Neural cell (in vitro differentiated cells): ENCODE measurements around the gene GNAL. TPM values are rescaled to one million over a fixed set of nuclear protein-coding genes. Genes with fewer than 3 reads are reported as not detected.

Source experiments
- H2AFZ ChIP-seq: fragments of 200-600, 300-800 bp; sonication (generic), shearing (Covaris generic); 2 replicates; pipeline ENCODE4 v1.6.0; 2014; ENCODE audit warnings: low read depth, mild to moderate bottlenecking, antibody characterized with exemption, low read length, moderate library complexity
- H3F3A ChIP-seq: fragments of 200-600 bp; shearing (Covaris generic); 2 replicates; pipeline ENCODE4 v1.6.1; 2016; ENCODE audit warnings: mild to moderate bottlenecking, moderate library complexity, mixed read lengths, antibody characterized with exemption, low read length; ENCODE audit not compliant: insufficient read depth, poor library complexity, severe bottlenecking
- H3K27ac ChIP-seq: fragments of 200-600, 300-800 bp; sonication (generic), shearing (Covaris generic); 2 replicates; pipeline ENCODE4 v1.5.1; 2014; ENCODE audit warnings: mild to moderate bottlenecking, low read length, moderate library complexity
- H3K27me3 ChIP-seq: fragments of 300-800, 200-600 bp; sonication (generic), shearing (Covaris generic); 2 replicates; pipeline ENCODE4 v1.6.0; 2014; ENCODE audit warnings: mild to moderate bottlenecking, low read depth, low read length, moderate library complexity; ENCODE audit not compliant: insufficient read depth
- H3K36me3 ChIP-seq: fragments of 300-800, 200-600 bp; sonication (generic), shearing (Covaris generic); 2 replicates; pipeline ENCODE4 v1.5.1; 2014; ENCODE audit warnings: mild to moderate bottlenecking, antibody characterized with exemption, low read length, moderate library complexity; ENCODE audit not compliant: insufficient read depth
- H3K4me2 ChIP-seq: fragments of 300-800, 200-600 bp; sonication (generic), shearing (Covaris generic); 2 replicates; pipeline ENCODE4 v1.6.0; 2014; ENCODE audit warnings: mild to moderate bottlenecking, low read length
- H3K4me3 ChIP-seq: fragments of 300-800, 200-600 bp; sonication (generic), shearing (Covaris generic); 2 replicates; pipeline ENCODE4 v1.5.1; 2014; ENCODE audit warnings: mild to moderate bottlenecking, low read length, moderate library complexity
- H3K79me2 ChIP-seq: fragments of 200-600 bp; shearing (Covaris generic); replicated peaks from 2 replicates; pipeline ENCODE4 v1.6.0; 2014; ENCODE audit warnings: mild to moderate bottlenecking, low read length, moderate library complexity; ENCODE audit not compliant: insufficient read depth
- H3K9ac ChIP-seq: fragments of 300-800, 200-600 bp; sonication (generic), shearing (Covaris generic); 2 replicates; pipeline ENCODE4 v1.6.1; 2016; ENCODE audit warnings: mild to moderate bottlenecking, low read length, mixed read lengths
- H3K9me2 ChIP-seq: fragments of 200-600 bp; shearing (Covaris generic); 2 replicates; pipeline ENCODE4 v1.6.1; 2016; ENCODE audit warnings: mild to moderate bottlenecking, low read length, mixed read lengths; ENCODE audit not compliant: insufficient read depth
- H3K9me3 ChIP-seq: fragments of 200-600, 300-800 bp; sonication (generic), shearing (Covaris generic); 2 replicates; pipeline ENCODE4 v1.6.1; 2016; ENCODE audit warnings: mild to moderate bottlenecking, mixed run types, low read length, moderate library complexity, mixed read lengths
- H4K20me1 ChIP-seq: fragments of 200-600 bp; shearing (Covaris generic); 2 replicates; pipeline ENCODE4 v1.6.1; 2016; ENCODE audit warnings: mild to moderate bottlenecking, mixed run types; ENCODE audit not compliant: insufficient read depth
- EP300 ChIP-seq: fragments of 450-650 bp; conservative IDR thresholded peaks from 2 replicates; pipeline ENCODE4 v1.6.1; 2014; ENCODE audit warnings: antibody characterized with exemption, mild to moderate bottlenecking, moderate library complexity; ENCODE audit not compliant: poor library complexity, severe bottlenecking
- EZH2 ChIP-seq: fragments of 200-600, 300-800 bp; shearing (Covaris generic), sonication (generic); IDR thresholded peaks from 2 replicates; pipeline ENCODE4 v1.6.1; 2014; ENCODE audit warnings: antibody characterized with exemption, low read length, borderline replicate concordance, mild to moderate bottlenecking; ENCODE audit not compliant: insufficient read depth, poor library complexity, severe bottlenecking
- MXI1 ChIP-seq: fragments of 450-650 bp; conservative IDR thresholded peaks from 2 replicates; pipeline ENCODE4 v1.6.1; 2014; ENCODE audit warnings: antibody characterized with exemption, mild to moderate bottlenecking; ENCODE audit not compliant: poor library complexity, severe bottlenecking
- POLR2AphosphoS5 ChIP-seq: IDR thresholded peaks from 2 replicates; pipeline ENCODE4 v1.6.1; 2012
- RAD21 ChIP-seq: fragments of 450-650 bp; conservative IDR thresholded peaks from 2 replicates; pipeline ENCODE4 v1.6.1; 2014; ENCODE audit warnings: antibody characterized with exemption, mild to moderate bottlenecking, moderate library complexity
- SMC3 ChIP-seq: fragments of 450-650 bp; conservative IDR thresholded peaks from 2 replicates; pipeline ENCODE4 v1.6.1; 2014; ENCODE audit warnings: antibody characterized with exemption, mild to moderate bottlenecking, moderate library complexity; ENCODE audit not compliant: poor library complexity
- TAF1 ChIP-seq: IDR thresholded peaks from 2 replicates; pipeline ENCODE4 v1.6.1; 2012; ENCODE audit warnings: low read depth
- polyA plus RNA-seq: library from polyadenylated mRNA; depleted of rRNA; stranded (reverse); fragments of >200 nt; gene quantifications from 2 replicates; pipeline ENCODE4 v1.2.3, GENCODE V29; 2014
- TF ChIP-seq, protein P1 (sequence below): fragments of 450-650 bp; IDR thresholded peaks from 2 replicates; pipeline ENCODE4 v1.5.1; 2014; ENCODE audit warnings: antibody characterized with exemption, mild to moderate bottlenecking, moderate library complexity; ENCODE audit not compliant: poor library complexity, severe bottlenecking
- TF ChIP-seq, protein P2 (sequence below): IDR thresholded peaks from 2 replicates; pipeline ENCODE4 v1.6.1; 2012; ENCODE audit warnings: borderline replicate concordance

The GNAL gene
- polyA plus RNA-seq, 1 donor from 2014 or later, result 16.7 TPM

DNA sequence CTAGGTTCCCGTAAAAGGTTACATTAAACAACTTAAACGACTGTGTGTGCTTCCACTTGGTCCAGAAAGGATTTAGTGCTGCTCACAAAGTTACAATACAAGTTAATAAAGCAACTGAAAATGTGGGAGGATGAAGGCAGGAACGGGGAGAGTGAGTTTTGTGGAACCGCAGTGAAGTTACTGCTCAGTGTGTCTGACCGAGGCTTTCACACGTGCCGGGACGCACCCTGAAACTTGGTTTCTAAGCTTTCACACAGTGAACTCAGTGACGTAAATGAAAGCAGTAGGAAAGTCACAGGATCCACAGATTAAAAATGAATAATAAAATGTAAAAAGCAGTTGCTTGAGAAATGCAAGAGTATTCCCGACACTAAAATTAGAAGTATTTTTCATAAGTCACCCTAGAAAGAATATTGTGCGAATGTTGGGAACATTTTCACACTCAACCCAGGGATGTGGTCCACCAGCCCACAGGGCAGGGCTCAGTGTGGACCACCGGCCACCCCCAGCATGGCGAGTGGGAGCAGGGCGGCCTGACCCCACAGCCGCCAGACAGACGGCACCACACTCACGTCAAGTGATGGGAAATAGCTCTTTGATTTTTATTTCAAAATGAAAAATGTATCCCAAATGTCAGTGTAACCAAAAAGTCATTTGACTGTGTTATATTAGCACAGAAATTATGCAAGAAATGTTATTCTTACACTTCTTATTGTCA is 129.6 kb downstream of the GNAL start:
- Histone ChIP-seq H3K9me2 (no peaks in the 10 kb centered on the region), H3K9ac (no peak overlapping the region), H3K36me3 (no peaks in the 10 kb centered on the region), H3K79me2 (no peaks in the 10 kb centered on the region), H3K27me3 (no peaks in the 10 kb centered on the region), H3K4me3 (no peak overlapping the region), H2AFZ (no peak overlapping the region), H3K9me3 (no peaks in the 10 kb centered on the region), H3K4me2 (no peak overlapping the region), H4K20me1 (no peaks in the 10 kb centered on the region), H3K27ac (no peak overlapping the region), H3F3A (no peaks in the 10 kb centered on the region)
- TF ChIP-seq TAF1 (no peak), RAD21 (no peak), MXI1 (no peak), EZH2 (no peak), POLR2AphosphoS5 (no peak), SMC3 (no peak), EP300 (no peak)
- TF ChIP-seq, protein P1, sequence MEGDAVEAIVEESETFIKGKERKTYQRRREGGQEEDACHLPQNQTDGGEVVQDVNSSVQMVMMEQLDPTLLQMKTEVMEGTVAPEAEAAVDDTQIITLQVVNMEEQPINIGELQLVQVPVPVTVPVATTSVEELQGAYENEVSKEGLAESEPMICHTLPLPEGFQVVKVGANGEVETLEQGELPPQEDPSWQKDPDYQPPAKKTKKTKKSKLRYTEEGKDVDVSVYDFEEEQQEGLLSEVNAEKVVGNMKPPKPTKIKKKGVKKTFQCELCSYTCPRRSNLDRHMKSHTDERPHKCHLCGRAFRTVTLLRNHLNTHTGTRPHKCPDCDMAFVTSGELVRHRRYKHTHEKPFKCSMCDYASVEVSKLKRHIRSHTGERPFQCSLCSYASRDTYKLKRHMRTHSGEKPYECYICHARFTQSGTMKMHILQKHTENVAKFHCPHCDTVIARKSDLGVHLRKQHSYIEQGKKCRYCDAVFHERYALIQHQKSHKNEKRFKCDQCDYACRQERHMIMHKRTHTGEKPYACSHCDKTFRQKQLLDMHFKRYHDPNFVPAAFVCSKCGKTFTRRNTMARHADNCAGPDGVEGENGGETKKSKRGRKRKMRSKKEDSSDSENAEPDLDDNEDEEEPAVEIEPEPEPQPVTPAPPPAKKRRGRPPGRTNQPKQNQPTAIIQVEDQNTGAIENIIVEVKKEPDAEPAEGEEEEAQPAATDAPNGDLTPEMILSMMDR, result no peak
- TF ChIP-seq, protein P2, sequence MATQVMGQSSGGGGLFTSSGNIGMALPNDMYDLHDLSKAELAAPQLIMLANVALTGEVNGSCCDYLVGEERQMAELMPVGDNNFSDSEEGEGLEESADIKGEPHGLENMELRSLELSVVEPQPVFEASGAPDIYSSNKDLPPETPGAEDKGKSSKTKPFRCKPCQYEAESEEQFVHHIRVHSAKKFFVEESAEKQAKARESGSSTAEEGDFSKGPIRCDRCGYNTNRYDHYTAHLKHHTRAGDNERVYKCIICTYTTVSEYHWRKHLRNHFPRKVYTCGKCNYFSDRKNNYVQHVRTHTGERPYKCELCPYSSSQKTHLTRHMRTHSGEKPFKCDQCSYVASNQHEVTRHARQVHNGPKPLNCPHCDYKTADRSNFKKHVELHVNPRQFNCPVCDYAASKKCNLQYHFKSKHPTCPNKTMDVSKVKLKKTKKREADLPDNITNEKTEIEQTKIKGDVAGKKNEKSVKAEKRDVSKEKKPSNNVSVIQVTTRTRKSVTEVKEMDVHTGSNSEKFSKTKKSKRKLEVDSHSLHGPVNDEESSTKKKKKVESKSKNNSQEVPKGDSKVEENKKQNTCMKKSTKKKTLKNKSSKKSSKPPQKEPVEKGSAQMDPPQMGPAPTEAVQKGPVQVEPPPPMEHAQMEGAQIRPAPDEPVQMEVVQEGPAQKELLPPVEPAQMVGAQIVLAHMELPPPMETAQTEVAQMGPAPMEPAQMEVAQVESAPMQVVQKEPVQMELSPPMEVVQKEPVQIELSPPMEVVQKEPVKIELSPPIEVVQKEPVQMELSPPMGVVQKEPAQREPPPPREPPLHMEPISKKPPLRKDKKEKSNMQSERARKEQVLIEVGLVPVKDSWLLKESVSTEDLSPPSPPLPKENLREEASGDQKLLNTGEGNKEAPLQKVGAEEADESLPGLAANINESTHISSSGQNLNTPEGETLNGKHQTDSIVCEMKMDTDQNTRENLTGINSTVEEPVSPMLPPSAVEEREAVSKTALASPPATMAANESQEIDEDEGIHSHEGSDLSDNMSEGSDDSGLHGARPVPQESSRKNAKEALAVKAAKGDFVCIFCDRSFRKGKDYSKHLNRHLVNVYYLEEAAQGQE, result no peak

DNA sequence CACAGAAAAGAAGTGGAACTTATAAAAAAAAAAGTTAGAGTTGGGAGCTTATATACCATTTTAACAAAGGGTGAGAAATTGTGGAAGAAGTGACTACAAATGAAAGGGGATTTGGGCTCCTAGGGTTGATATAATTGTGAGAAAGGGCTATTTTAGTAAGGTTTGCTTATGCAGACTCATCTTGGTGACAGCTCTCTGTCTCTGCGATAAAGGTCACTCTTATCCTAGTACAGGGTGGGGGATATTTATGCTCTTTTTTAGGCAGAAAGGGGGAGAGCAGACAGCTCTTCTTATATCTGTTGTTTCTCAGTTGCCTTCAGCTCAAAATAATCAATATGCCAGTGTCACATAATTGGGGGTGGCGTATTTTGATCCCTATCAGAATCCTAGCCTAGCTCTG is 130.9 kb downstream of the GNAL start:
- no peak overlapping the region for H3K27ac ChIP-seq
- H3K27me3 ChIP-seq, result no peaks in the 10 kb centered on the region
- H3K9ac ChIP-seq, result no peak overlapping the region
- H2AFZ ChIP-seq, result no peak overlapping the region
- no peaks in the 10 kb centered on the region for H3K9me2 ChIP-seq
- TF ChIP-seq, protein P1, result no peak
- TF ChIP-seq MXI1 (no peak), EP300 (no peak), EZH2 (no peak), TAF1 (no peak), RAD21 (no peak), POLR2AphosphoS5 (no peak), SMC3 (no peak)
- TF ChIP-seq, protein P2, result no peak
- H3K79me2 ChIP-seq, result no peaks in the 10 kb centered on the region
- no peak overlapping the region for H3K4me3 ChIP-seq
- no peaks in the 10 kb centered on the region for H3K36me3 ChIP-seq
- H4K20me1 ChIP-seq, result no peaks in the 10 kb centered on the region
- H3F3A ChIP-seq, result no peaks in the 10 kb centered on the region
- H3K9me3 ChIP-seq, result no peaks in the 10 kb centered on the region
- no peak overlapping the region for H3K4me2 ChIP-seq
